IMR-90 (cell line): ENCODE data around the gene FOXO6. TPM values are rescaled to one million over a fixed set of nuclear protein-coding genes. Genes with fewer than 3 reads are reported as not detected.

Experiments
- ATAC-seq: fragments of 200-7000 bp; cut with Tn5 transposase; 2 replicates; pipeline ENCODE4 v1.9.1; 2020; ENCODE audit warnings: low read depth, mild to moderate bottlenecking, moderate library complexity
- BruUV-seq: library from RNA; stranded (reverse); fragments of 400-500 nt; replicated peaks from 2 replicates; lab custom pipeline; 2021; lab: Mats Ljungman, UMichigan
- CTCF ChIA-PET: fragments of 300-600 bp; formaldehyde crosslinking; extraction: SDS; loops from one replicate; lab custom pipeline; 2021; ENCODE audit warnings: antibody characterized with exemption; lab: Yijun Ruan, JAX
- POLR2A ChIA-PET: fragments of 300-600 bp; sonication (Branson Sonifier 250); formaldehyde crosslinking; loops from one replicate; lab custom pipeline; 2022; ENCODE audit warnings: antibody characterized with exemption; ENCODE audit not compliant: unreplicated experiment; lab: Charles Lee
- DNase-seq: peaks from one replicate; pipeline ENCODE4 v3.0.0; 2013
- H2AFZ ChIP-seq: replicated peaks from 2 replicates; pipeline ENCODE3; 2013; ENCODE audit warnings: low read length, mild to moderate bottlenecking; ENCODE audit not compliant: poor library complexity
- H2AK5ac ChIP-seq: 2 replicates; pipeline ENCODE4 v1.6.1; 2013; ENCODE audit warnings: low read depth, low read length, inconsistent platforms
- H2AK9ac ChIP-seq: replicated peaks from 2 replicates; pipeline ENCODE3; 2013; ENCODE audit warnings: mild to moderate bottlenecking, low read depth, low read length, moderate library complexity; ENCODE audit not compliant: poor library complexity
- H2BK120ac ChIP-seq: 2 replicates; pipeline ENCODE4 v1.6.1; 2013; ENCODE audit warnings: low read depth, low read length, inconsistent platforms
- H2BK15ac ChIP-seq: 3 replicates; pipeline ENCODE4 v1.6.1; 2013; ENCODE audit warnings: low read depth, low read length, inconsistent platforms
- H2BK20ac ChIP-seq: 2 replicates; pipeline ENCODE4 v1.6.1; 2013; ENCODE audit warnings: low read depth, mild to moderate bottlenecking, inconsistent platforms, low read length, moderate library complexity
- H2BK5ac ChIP-seq: 2 replicates; pipeline ENCODE4 v1.6.1; 2013; ENCODE audit warnings: mild to moderate bottlenecking, low read depth, low read length, inconsistent platforms; ENCODE audit not compliant: poor library complexity, severe bottlenecking
- H3K14ac ChIP-seq: replicated peaks from 2 replicates; pipeline ENCODE4 v1.6.1; 2013; ENCODE audit warnings: low read depth, low read length, inconsistent platforms
- H3K18ac ChIP-seq: 2 replicates; pipeline ENCODE4 v1.6.1; 2013; ENCODE audit warnings: low read depth, low read length, control low read depth
- H3K23ac ChIP-seq: 2 replicates; pipeline ENCODE4 v1.6.1; 2013; ENCODE audit warnings: low read depth, low read length, inconsistent platforms
- H3K27ac ChIP-seq: 2 replicates; pipeline ENCODE4 v1.5.1; 2013; ENCODE audit warnings: mild to moderate bottlenecking, control low read depth, low read length; ENCODE audit not compliant: insufficient read depth
- H3K27me3 ChIP-seq: 2 replicates; pipeline ENCODE4 v1.6.1; 2013; ENCODE audit warnings: low read length; ENCODE audit not compliant: control insufficient read depth, insufficient read depth
- H3K36me3 ChIP-seq: 2 replicates; pipeline ENCODE4 v1.6.1; 2013; ENCODE audit warnings: low read length, mixed read lengths; ENCODE audit not compliant: control insufficient read depth, insufficient read depth
- H3K4ac ChIP-seq: 2 replicates; pipeline ENCODE4 v1.6.1; 2013; ENCODE audit warnings: low read depth, low read length, inconsistent platforms
- H3K4me1 ChIP-seq: 2 replicates; pipeline ENCODE4 v1.6.1; 2013; ENCODE audit warnings: low read length, mixed read lengths; ENCODE audit not compliant: control insufficient read depth, insufficient read depth
- H3K4me2 ChIP-seq: 2 replicates; pipeline ENCODE4 v1.6.1; 2013; ENCODE audit warnings: low read depth, mild to moderate bottlenecking, control low read depth, low read length, moderate library complexity
- H3K4me3 ChIP-seq: 2 replicates; pipeline ENCODE4 v1.5.1; 2013; ENCODE audit warnings: low read depth, mild to moderate bottlenecking, control low read depth, low read length, moderate library complexity; ENCODE audit not compliant: insufficient read depth
- H3K56ac ChIP-seq: 2 replicates; pipeline ENCODE4 v1.6.1; 2013; ENCODE audit warnings: low read length, inconsistent platforms; ENCODE audit not compliant: insufficient read depth; ENCODE audit errors: extremely low read depth
- H3K79me1 ChIP-seq, 2 experiments: 2 replicates each; pipeline ENCODE4 v1.6.1; 2013; ENCODE audit warnings: low read length in 2 of 2, inconsistent platforms in 1 of 2, low read depth in 1 of 2
- H3K9ac ChIP-seq: 2 replicates; pipeline ENCODE4 v1.6.1; 2013; ENCODE audit warnings: low read depth, low read length, control low read depth
- H3K9me1 ChIP-seq: 2 replicates; pipeline ENCODE4 v1.6.1; 2013; ENCODE audit warnings: low read length, inconsistent platforms; ENCODE audit not compliant: insufficient read depth
- H3K9me3 ChIP-seq: 2 replicates; pipeline ENCODE4 v1.6.1; 2013; ENCODE audit warnings: low read length; ENCODE audit not compliant: control insufficient read depth, insufficient read depth
- H4K20me1 ChIP-seq: 2 replicates; pipeline ENCODE4 v1.6.1; 2013; ENCODE audit warnings: low read length, inconsistent platforms; ENCODE audit not compliant: insufficient read depth
- H4K5ac ChIP-seq: 2 replicates; pipeline ENCODE4 v1.6.1; 2013; ENCODE audit warnings: mild to moderate bottlenecking, low read depth, low read length, control low read depth
- H4K8ac ChIP-seq, 2 experiments: 2 replicates each; pipeline ENCODE4 v1.6.1; 2013; ENCODE audit warnings: low read depth in 2 of 2, low read length in 2 of 2, control low read depth in 1 of 2, inconsistent platforms in 1 of 2
- H4K91ac ChIP-seq: 2 replicates; pipeline ENCODE4 v1.6.1; 2013; ENCODE audit warnings: low read depth, low read length, inconsistent platforms; ENCODE audit not compliant: insufficient read depth
- RCOR1 ChIP-seq: IDR thresholded peaks from 2 replicates; pipeline ENCODE4 v1.6.1; 2012; ENCODE audit warnings: mild to moderate bottlenecking, low read length, improper control_type of control experiment; ENCODE audit not compliant: insufficient replicate concordance
- WGBS, 2 experiments: methylation state at CpG; one replicate each; pipeline versions ENCODE4 v1.1.5 to v1.1.7; 2013; ENCODE audit warnings: missing lambda C conversion rate in 2 of 2; ENCODE audit not compliant: insufficient read length in 1 of 2; ENCODE audit errors: extremely low coverage in 2 of 2; 5-methylcytosine and 5-hydroxymethylcytosine counted together
- dilution Hi-C: fragments of 300-500 bp; cut with HindIII; formaldehyde crosslinking; loops from one replicate; pipeline ENCODE4 v1.14.3; 2018; ENCODE audit warnings: low sequenced_read_pairs; ENCODE audit not compliant: unreplicated experiment
- in situ Hi-C: fragments of 300-500 bp; cut with MboI; formaldehyde crosslinking; loops from 3 replicates; pipeline ENCODE4 v1.14.3; 2019; ENCODE audit warnings: low sequenced_read_pairs, inconsistent platforms, mixed read lengths
- intact Hi-C: fragments of 100-400 bp; cut with micrococcal nuclease; formaldehyde crosslinking; loops from 2 replicates; pipeline ENCODE4 v1.10.0; 2022
- polyA plus RNA-seq, 3 experiments: library from polyadenylated mRNA; depleted of rRNA; stranded (reverse); fragments of >200 nt; gene quantifications; 2 replicates each; pipeline ENCODE4 v1.2.3, GENCODE V29; 2012; ENCODE audit warnings: low replicate concordance in 1 of 3
- total RNA-seq: library from RNA; depleted of rRNA; stranded (reverse); fragments of >200 nt; gene quantifications from 2 replicates; pipeline ENCODE4 v1.2.3, GENCODE V29; 2012

FOXO6 gene
- total and polyA plus RNA-seq, 2 of the 4 experiments (the other 2 are of a cell fraction), result not detected

GRCh38 chr1:41317361-41317760 lies 43.9 kb upstream of the FOXO6 start:
- dilution Hi-C loops (no loop called here), in situ Hi-C loops (no loop called here), intact Hi-C loops (no loop called here)
- Histone ChIP-seq H3K9me3 (no peaks in the 10 kb centered on the region), H3K18ac (no peak overlapping the region), H3K36me3 (no peaks in the 10 kb centered on the region), H3K9me1 (0 out of 2 replicates have a peak, but pooled peaks cover 5% of the 10 kb centered on the region), H3K23ac (no peak overlapping the region), H3K56ac (no peak overlapping the region), H2AK9ac (no peak overlapping the region), H3K4ac (no peak overlapping the region), H4K91ac (no peak overlapping the region), H2BK20ac (no peak overlapping the region), H2AFZ (no peak overlapping the region), H3K27ac (no peak overlapping the region), H2BK5ac (no peak overlapping the region), H3K4me3 (no peak overlapping the region), H2BK15ac (no peak overlapping the region), H4K5ac (no peak overlapping the region), H3K14ac (no peak overlapping the region), H3K4me1 (no peaks in the 10 kb centered on the region), H4K20me1 (no peaks in the 10 kb centered on the region), H3K79me1 (no peaks in the 10 kb centered on the region), H3K9ac (no peak overlapping the region), H3K27me3 (peaks cover 42% of the 10 kb centered on the region), H4K8ac (no peak overlapping the region), H2BK120ac (no peak overlapping the region), H3K4me2 (no peak overlapping the region), H2AK5ac (no peak overlapping the region)
- DNase-seq (no peak), ATAC-seq (no peak)
- ChIA-PET CTCF (no interaction called here), POLR2A (no interaction called here)
- WGBS, 2 experiments, result no CpG with 5 or more reads among the region's 6 CpGs
- no peak for TF ChIP-seq RCOR1
- no TSS peak for BruUV-seq
